CD4-positive, alpha-beta T cell treated with Interleukin-12 subunit alpha and Interleukin-12 subunit beta, for 1 hour (primary cell): ENCODE results near the gene SRSF7.

Experiments used
- DNase-seq: peaks from one replicate; pipeline ENCODE4 v3.0.0-alpha.2; 2020

The SRSF7 gene

DNA sequence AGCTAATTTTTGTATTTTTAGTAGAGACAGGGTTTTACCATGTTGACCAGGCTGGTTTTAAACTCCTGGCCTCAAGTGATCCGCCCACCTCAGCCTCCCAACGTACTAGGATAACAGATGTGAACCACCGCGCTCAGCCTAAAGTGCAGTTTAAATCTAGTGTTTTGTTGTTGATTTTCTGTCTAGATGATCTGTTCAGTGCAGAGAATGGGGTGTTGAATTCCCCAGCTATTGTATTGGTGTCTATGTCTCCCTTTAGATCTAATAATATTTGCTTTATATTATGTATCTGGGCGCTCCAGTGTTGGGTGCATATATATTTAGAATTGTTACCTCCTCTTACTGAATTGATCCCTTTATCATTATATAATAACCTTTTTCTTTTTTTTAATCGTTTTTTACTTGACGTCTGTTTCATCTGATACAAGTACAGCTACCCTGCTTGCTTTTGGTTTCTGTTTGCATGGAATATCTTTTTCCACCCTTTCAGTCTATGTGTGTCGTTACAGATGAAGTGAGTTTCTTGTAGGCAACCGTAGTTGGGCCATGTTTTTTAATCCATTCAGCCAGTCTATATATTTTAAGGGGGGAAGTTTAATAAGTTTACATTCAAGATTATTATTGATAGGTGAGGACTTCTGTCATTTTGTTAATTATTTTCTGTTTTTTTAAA is 50.9 kb downstream of the SRSF7 start:
- DNase-seq, result peak; percentile 59

DNA sequence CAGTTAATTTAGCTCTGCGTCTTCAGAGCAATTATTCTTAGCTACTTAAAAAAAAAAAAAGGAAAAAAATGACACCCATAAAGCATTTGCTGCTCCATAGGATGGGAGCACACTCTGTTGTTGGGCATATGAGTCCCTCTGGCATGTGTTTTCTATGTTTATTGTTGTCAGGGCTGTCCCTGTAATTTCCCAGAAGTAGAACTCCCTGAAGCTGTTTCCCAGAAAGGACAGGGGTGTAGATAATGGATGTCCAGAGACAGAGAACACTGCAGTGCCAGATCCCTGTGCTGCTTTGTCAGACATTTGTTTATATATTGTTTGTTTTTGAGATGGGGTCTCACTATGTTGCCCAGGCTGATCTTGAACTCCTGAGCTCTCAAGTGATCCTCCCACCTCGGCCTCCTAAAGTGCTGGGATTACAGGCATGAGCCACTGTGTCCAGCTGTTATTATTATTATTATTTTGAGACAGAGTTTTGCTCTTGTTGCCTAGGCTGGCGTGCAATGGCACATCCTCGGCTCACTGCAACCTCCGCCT is 52.6 kb downstream of the SRSF7 start:
- DNase-seq, result no peak

DNA sequence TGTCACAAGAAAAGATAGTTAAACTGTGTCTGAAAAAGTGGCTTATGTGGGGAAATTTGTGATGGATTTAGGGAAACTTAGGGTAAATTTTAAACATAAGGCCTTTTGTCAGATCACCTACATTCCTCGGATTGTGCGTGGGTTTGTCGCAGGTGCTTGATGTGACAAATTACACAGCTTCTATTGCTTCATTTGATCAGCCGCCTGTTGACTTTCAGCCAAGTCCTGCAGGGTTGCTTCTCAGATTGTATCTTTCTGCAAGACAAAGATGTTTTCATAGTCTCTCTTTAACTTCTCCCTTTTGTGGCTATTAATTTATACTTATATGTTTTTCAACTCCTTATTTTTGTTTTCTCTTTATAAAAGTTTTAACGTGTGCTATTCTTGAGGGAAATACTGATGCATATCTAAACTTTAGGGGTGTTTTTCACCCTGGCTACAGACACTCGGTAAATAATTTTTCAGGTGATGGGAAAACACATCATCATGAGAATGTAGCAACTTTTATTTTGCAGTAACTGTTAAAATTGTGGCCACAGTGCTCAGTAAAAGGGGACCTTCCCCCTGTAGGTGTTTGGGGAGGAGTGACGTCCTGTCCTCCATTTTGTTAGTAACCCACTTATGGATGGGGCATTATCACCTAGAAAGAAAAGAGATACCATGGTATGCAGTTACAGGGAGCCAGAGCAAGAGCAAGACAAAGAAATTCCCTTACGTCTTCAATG is 53.9 kb downstream of the SRSF7 start:
- DNase-seq, result peak; percentile 76
